Suprapubic skin (tissue), 4 donors: ENCODE measurements around the gene CACNG8.

Source experiments
- CTCF ChIP-seq, 2 donors: fragments of 200-600 bp in 1 of 2; fragments of 450-650 bp in 1 of 2; sonication (generic) in 1 of 2; IDR thresholded peaks; one replicate each; pipeline ENCODE4 v1.5.1; 2016 to 2019; ENCODE audit warnings: antibody characterized with exemption in 2 of 2, mild to moderate bottlenecking in 1 of 2, moderate library complexity in 1 of 2
- EP300 ChIP-seq: sonication (generic); formaldehyde crosslinking; IDR thresholded peaks from one replicate; pipeline ENCODE4 v1.6.1; 2017; ENCODE audit warnings: antibody characterized with exemption
- POLR2AphosphoS5 ChIP-seq, 3 donors: sonication (generic); formaldehyde crosslinking; IDR thresholded peaks; one replicate each; pipeline ENCODE4 v1.6.1; 2017; ENCODE audit warnings: antibody characterized with exemption in 3 of 3

DNA sequence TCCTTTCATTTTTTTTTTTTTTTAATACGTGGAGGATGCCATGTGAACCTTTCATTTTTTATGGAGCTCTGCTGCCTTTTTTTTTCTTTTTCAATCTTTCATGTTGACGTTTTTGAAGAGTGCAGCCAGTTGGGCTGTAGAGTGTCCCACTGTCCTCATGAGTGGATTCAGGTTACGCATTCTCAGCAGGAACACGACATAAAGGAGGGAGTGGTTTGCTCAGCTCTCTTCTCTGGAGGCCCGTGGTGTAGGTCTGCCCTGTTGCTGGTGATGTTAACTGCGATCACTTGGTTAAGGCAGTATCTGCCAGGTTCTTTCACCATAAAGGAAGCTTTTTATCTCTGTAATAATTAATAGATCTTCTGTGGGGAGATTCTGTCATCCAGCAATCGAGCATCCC, 26.7 kb upstream of the CACNG8 start:
- TF ChIP-seq CTCF (IDR thresholded peaks at IDR 0.05) (no peak), EP300 (no peak), POLR2AphosphoS5 (IDR thresholded peaks at IDR 0.05) (no peak)
